Measurements from ENCODE around the gene GABARAP. TPM values are rescaled to one million over a fixed set of nuclear protein-coding genes. Genes with fewer than 3 reads are reported as not detected.

GABARAP gene
- total and polyA plus RNA-seq, 2 donors (not counting 1 experiment from before 2014, with no cell fraction given): 323 to 371 TPM

DNA sequence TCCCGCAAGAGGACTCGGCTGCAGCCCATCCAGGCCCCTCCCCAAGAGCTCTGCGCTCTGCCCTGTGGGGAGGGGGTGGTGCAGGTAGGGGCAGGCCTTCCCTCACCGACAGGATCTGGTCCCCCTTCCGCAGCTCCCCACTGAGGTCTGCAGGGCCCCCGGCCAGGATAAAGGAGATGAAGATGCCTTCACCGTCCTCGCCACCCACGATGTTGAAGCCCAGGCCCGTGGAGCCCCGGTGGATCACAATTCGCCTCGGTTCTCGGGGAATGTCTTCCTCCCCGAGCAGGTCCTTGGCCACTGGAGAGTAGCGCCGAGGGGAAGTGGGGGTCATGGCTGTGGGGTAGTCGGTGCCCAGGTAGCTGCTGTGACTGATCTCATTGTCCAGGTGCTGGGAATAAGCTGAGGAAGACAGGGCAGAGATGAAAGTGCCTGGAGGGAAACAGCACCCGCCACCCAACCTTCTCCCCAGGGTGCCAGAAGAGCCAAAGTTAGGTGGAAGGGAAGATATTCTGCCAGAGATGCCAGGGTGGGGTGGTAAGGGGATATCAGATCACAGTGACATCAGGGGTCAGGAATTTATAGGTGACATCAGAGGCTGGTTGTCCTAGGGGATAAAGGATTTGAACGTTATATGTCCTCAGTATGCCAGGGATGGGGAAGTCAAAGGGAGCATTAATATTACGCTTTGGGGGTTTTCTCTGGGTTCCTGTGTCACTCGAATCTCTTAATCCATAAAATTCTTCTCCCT lies 45.4 kb downstream of the GABARAP start:
- Histone ChIP-seq H2AFZ (ENCODE audit: insufficient read depth, low read depth, low read length, poor library complexity, severe bottlenecking) (no peak overlapping the region), H3K4me3 (ENCODE audit: control extremely low read depth in 1 of 5, extremely low read depth in 1 of 5, insufficient read depth in 1 of 5, low read depth in 2 of 5, low read length in 4 of 5) (no peak overlapping the region), H3K4me1 (ENCODE audit: control insufficient read depth in 2 of 2, insufficient read depth in 2 of 2, low read length in 2 of 2) (no peaks in the 10 kb centered on the region), H3K4me2 (replicated peaks; ENCODE audit: low read depth, low read length, poor library complexity, severe bottlenecking) (no peak overlapping the region), H3K9ac (ENCODE audit: low read length) (no peak overlapping the region), H4K20me1 (ENCODE audit: control insufficient read depth, insufficient read depth, low read length, poor library complexity, severe bottlenecking) (no peaks in the 10 kb centered on the region), H3K9me3 (ENCODE audit: control extremely low read depth in 1 of 3, control insufficient read depth in 2 of 3, insufficient read depth in 1 of 3, low read length in 2 of 3) (no peaks in the 10 kb centered on the region), H3K27ac (ENCODE audit: low read length in 2 of 2) (no peak overlapping the region), H3K36me3 (replicated peaks in 1 of 2; ENCODE audit: control extremely low read depth in 1 of 2, control insufficient read depth in 1 of 2, extremely low read depth in 1 of 2, insufficient read depth in 2 of 2, low read length in 1 of 2) (no peaks in the 10 kb centered on the region), H3K27me3 (replicated peaks in 1 of 4; ENCODE audit: control extremely low read depth in 1 of 4, control insufficient read depth in 3 of 4, insufficient read depth in 4 of 4, low read length in 3 of 4) (no peaks in the 10 kb centered on the region), H3K79me2 (ENCODE audit: control insufficient read depth, insufficient read depth, low read length) (no peaks in the 10 kb centered on the region)
- intact Hi-C loops (cut with micrococcal nuclease): no loop called here
- Mint-ChIP-seq H3K4me3 (no peak overlapping the region), H3K27me3 (no peaks in the 10 kb centered on the region), H3K9me3 (ENCODE audit: insufficient read depth) (no peaks in the 10 kb centered on the region), H3K4me1 (no peaks in the 10 kb centered on the region), H3K27ac (no peak overlapping the region)
- WGBS (ENCODE audit: insufficient coverage): 94% methylated on average over 19 of the region's 22 CpGs
- ChIA-PET POLR2A (interaction anchor here (0.5 kb wide), 1 partner anchor 484 kb away, joined by 6 read pairs; no protein-coding TSS in a partner anchor), CTCF (no interaction called here)
- TF ChIP-seq, protein P1, sequence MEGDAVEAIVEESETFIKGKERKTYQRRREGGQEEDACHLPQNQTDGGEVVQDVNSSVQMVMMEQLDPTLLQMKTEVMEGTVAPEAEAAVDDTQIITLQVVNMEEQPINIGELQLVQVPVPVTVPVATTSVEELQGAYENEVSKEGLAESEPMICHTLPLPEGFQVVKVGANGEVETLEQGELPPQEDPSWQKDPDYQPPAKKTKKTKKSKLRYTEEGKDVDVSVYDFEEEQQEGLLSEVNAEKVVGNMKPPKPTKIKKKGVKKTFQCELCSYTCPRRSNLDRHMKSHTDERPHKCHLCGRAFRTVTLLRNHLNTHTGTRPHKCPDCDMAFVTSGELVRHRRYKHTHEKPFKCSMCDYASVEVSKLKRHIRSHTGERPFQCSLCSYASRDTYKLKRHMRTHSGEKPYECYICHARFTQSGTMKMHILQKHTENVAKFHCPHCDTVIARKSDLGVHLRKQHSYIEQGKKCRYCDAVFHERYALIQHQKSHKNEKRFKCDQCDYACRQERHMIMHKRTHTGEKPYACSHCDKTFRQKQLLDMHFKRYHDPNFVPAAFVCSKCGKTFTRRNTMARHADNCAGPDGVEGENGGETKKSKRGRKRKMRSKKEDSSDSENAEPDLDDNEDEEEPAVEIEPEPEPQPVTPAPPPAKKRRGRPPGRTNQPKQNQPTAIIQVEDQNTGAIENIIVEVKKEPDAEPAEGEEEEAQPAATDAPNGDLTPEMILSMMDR (IDR thresholded peaks at IDR 0.05): no peak
- TF ChIP-seq EZH2 (IDR thresholded peaks at IDR 0.05; ENCODE audit: borderline replicate concordance, insufficient read depth, low read depth, low read length, poor library complexity, severe bottlenecking): no peak
- no peak for ATAC-seq (ENCODE audit: low read depth)
- DNase-seq: no peak

DNA sequence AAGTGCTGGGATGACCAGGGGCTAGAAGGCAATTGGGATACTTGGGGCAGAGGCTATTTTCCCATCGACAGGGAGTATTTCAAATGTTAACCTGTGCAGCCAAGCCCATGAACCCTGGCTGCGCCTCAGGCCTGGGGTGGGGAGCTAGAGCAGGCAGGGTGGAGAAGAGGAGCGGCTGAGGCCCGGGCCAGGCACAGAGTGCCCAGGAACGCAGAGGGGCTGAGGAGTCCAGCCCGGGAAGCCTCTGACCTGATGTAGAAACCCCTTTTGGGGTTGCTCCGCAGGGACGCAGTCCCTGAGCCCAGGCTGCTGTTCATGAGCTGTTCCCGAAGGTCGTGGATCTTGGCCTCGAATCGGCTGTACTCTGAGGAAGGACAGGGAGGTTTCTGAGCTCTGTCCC lies 46.3 kb downstream of the GABARAP start:
- H3K9me3 ChIP-seq (ENCODE audit: control extremely low read depth in 1 of 3, control insufficient read depth in 2 of 3, insufficient read depth in 1 of 3, low read length in 2 of 3): no peaks in the 10 kb centered on the region
- WGBS (ENCODE audit: insufficient coverage): 93% methylated on average over 11 of the region's 12 CpGs
- CTCF ChIA-PET: no interaction called here

More for the DNA sequence above, 46.3 kb downstream of the GABARAP start:
- Mint-ChIP-seq H3K4me1 (no peaks in the 10 kb centered on the region), H3K4me3 (no peak overlapping the region), H3K9me3 (ENCODE audit: insufficient read depth) (no peaks in the 10 kb centered on the region), H3K27me3 (no peaks in the 10 kb centered on the region), H3K27ac (no peak overlapping the region)
- H3K27ac ChIP-seq (ENCODE audit: low read length in 2 of 2): no peak overlapping the region
- DNase-seq: no peak
- TF ChIP-seq, protein P1 (IDR thresholded peaks at IDR 0.05): no peak
- TF ChIP-seq EZH2 (IDR thresholded peaks at IDR 0.05; ENCODE audit: borderline replicate concordance, insufficient read depth, low read depth, low read length, poor library complexity, severe bottlenecking): no peak
- intact Hi-C loops (cut with micrococcal nuclease): no loop called here
- H2AFZ ChIP-seq (ENCODE audit: insufficient read depth, low read depth, low read length, poor library complexity, severe bottlenecking): no peak overlapping the region
- no peak for ATAC-seq (ENCODE audit: low read depth)
- H3K27me3 ChIP-seq (replicated peaks in 1 of 4; ENCODE audit: control extremely low read depth in 1 of 4, control insufficient read depth in 3 of 4, insufficient read depth in 4 of 4, low read length in 3 of 4): no peaks in the 10 kb centered on the region
- POLR2A ChIA-PET: interaction anchor here (0.5 kb wide), 1 partner anchor 485 kb away, joined by 6 read pairs; no protein-coding TSS in a partner anchor
- no peaks in the 10 kb centered on the region for H3K79me2 ChIP-seq (ENCODE audit: control insufficient read depth, insufficient read depth, low read length)
- H3K4me2 ChIP-seq (replicated peaks; ENCODE audit: low read depth, low read length, poor library complexity, severe bottlenecking): no peak overlapping the region
- no peaks in the 10 kb centered on the region for H3K36me3 ChIP-seq (replicated peaks in 1 of 2; ENCODE audit: control extremely low read depth in 1 of 2, control insufficient read depth in 1 of 2, extremely low read depth in 1 of 2, insufficient read depth in 2 of 2, low read length in 1 of 2)
- H3K9ac ChIP-seq (ENCODE audit: low read length): no peak overlapping the region
- no peaks in the 10 kb centered on the region for H3K4me1 ChIP-seq (ENCODE audit: control insufficient read depth in 2 of 2, insufficient read depth in 2 of 2, low read length in 2 of 2)
- no peak overlapping the region for H3K4me3 ChIP-seq (ENCODE audit: control extremely low read depth in 1 of 5, extremely low read depth in 1 of 5, insufficient read depth in 1 of 5, low read depth in 2 of 5, low read length in 4 of 5)
- no peaks in the 10 kb centered on the region for H4K20me1 ChIP-seq (ENCODE audit: control insufficient read depth, insufficient read depth, low read length, poor library complexity, severe bottlenecking)

Data from B cell (primary cell).